ENCODE measurements around the gene GTF2A2.

The GTF2A2 gene

GRCh38 chr15:59687836-59688235, 30.5 kb upstream of the GTF2A2 start:
- Histone ChIP-seq H3K36me3 (replicated peaks) (peaks cover 14% of the 10 kb centered on the region), H3K27me3 (ENCODE audit: low read depth) (no peaks in the 10 kb centered on the region), H3K4me1 (no peaks in the 10 kb centered on the region; the same call in none of the 2 replicates), H3K4me3 (peak overlapping the region; percentile 96), H3K9me3 (no peaks in the 10 kb centered on the region)
- peak; percentile 18 to 19 for DNase-seq (ENCODE audit: low spot score in 2 of 2)
- in situ Hi-C loops (cut with MboI; ENCODE audit: low sequenced_read_pairs): no loop called here

GRCh38 chr15:59686389-59686788, 29.1 kb upstream of the GTF2A2 start:
- Histone ChIP-seq H3K4me1 (no peaks in the 10 kb centered on the region; the same call in none of the 2 replicates), H3K9me3 (no peaks in the 10 kb centered on the region), H3K36me3 (replicated peaks) (peaks cover 16% of the 10 kb centered on the region), H3K4me3 (no peak overlapping the region), H3K27me3 (ENCODE audit: low read depth) (no peaks in the 10 kb centered on the region)
- in situ Hi-C loops (cut with MboI; ENCODE audit: low sequenced_read_pairs): no loop called here
- DNase-seq (ENCODE audit: low spot score in 2 of 2): no peak

GRCh38 chr15:59685737-59686297, 28.5 kb upstream of the GTF2A2 start:
- H3K9me3 ChIP-seq: no peaks in the 10 kb centered on the region
- H3K4me3 ChIP-seq: no peak overlapping the region
- H3K27me3 ChIP-seq (ENCODE audit: low read depth): no peaks in the 10 kb centered on the region
- no peak for DNase-seq (ENCODE audit: low spot score in 2 of 2)
- H3K4me1 ChIP-seq: no peaks in the 10 kb centered on the region; the same call in none of the 2 replicates
- in situ Hi-C loops (cut with MboI; ENCODE audit: low sequenced_read_pairs): no loop called here
- H3K36me3 ChIP-seq (replicated peaks): peaks cover 20% of the 10 kb centered on the region

- H3K9me3 ChIP-seq: no peaks in the 10 kb centered on the region
- peaks cover 59% of the 10 kb centered on the region for H3K36me3 ChIP-seq (replicated peaks)
- no peak overlapping the region for H3K4me3 ChIP-seq
- no peak for DNase-seq (ENCODE audit: low spot score in 2 of 2)
- no peaks in the 10 kb centered on the region for H3K27me3 ChIP-seq (ENCODE audit: low read depth)
- no peaks in the 10 kb centered on the region for H3K4me1 ChIP-seq
- in situ Hi-C loops (cut with MboI; ENCODE audit: low sequenced_read_pairs): no loop called here
Observed at GRCh38 chr15:59680870-59681269, 23.6 kb upstream of the GTF2A2 start.

- in situ Hi-C loops (cut with MboI; ENCODE audit: low sequenced_read_pairs): no loop called here
- Histone ChIP-seq H3K36me3 (replicated peaks) (peaks cover 60% of the 10 kb centered on the region), H3K9me3 (no peaks in the 10 kb centered on the region), H3K4me1 (no peaks in the 10 kb centered on the region), H3K4me3 (no peak overlapping the region), H3K27me3 (ENCODE audit: low read depth) (no peaks in the 10 kb centered on the region)
- DNase-seq (ENCODE audit: low spot score in 2 of 2): no peak
Observed at GRCh38 chr15:59680346-59680745, 23.0 kb upstream of the GTF2A2 start.

GRCh38 chr15:59678620-59679019, 21.3 kb upstream of the GTF2A2 start:
- DNase-seq (ENCODE audit: low spot score in 2 of 2): no peak
- Histone ChIP-seq H3K36me3 (replicated peaks) (peaks cover 68% of the 10 kb centered on the region), H3K4me1 (no peaks in the 10 kb centered on the region), H3K4me3 (no peak overlapping the region), H3K9me3 (no peaks in the 10 kb centered on the region), H3K27me3 (ENCODE audit: low read depth) (no peaks in the 10 kb centered on the region)
- in situ Hi-C loops (cut with MboI; ENCODE audit: low sequenced_read_pairs): no loop called here

GRCh38 chr15:59678172-59678571, 20.9 kb upstream of the GTF2A2 start:
- Histone ChIP-seq H3K4me1 (no peaks in the 10 kb centered on the region), H3K27me3 (ENCODE audit: low read depth) (no peaks in the 10 kb centered on the region), H3K4me3 (no peak overlapping the region), H3K36me3 (replicated peaks) (peaks cover 73% of the 10 kb centered on the region), H3K9me3 (no peaks in the 10 kb centered on the region)
- DNase-seq (ENCODE audit: low spot score in 2 of 2): no peak
- in situ Hi-C loops (cut with MboI; ENCODE audit: low sequenced_read_pairs): no loop called here

- no peak overlapping the region for H3K4me3 ChIP-seq
- H3K4me1 ChIP-seq: no peaks in the 10 kb centered on the region
- no peaks in the 10 kb centered on the region for H3K9me3 ChIP-seq
- DNase-seq (ENCODE audit: low spot score in 2 of 2): no peak
- H3K27me3 ChIP-seq (ENCODE audit: low read depth): no peaks in the 10 kb centered on the region
- peaks cover 82% of the 10 kb centered on the region for H3K36me3 ChIP-seq (replicated peaks)
- in situ Hi-C loops (cut with MboI; ENCODE audit: low sequenced_read_pairs): no loop called here
Observed at GRCh38 chr15:59676565-59676964, 19.2 kb upstream of the GTF2A2 start.

- no peaks in the 10 kb centered on the region for H3K4me1 ChIP-seq
- no peak overlapping the region for H3K4me3 ChIP-seq
- H3K36me3 ChIP-seq (replicated peaks): peaks cover 71% of the 10 kb centered on the region
- no peaks in the 10 kb centered on the region for H3K27me3 ChIP-seq (ENCODE audit: low read depth)
- no peak for DNase-seq (ENCODE audit: low spot score in 2 of 2)
- in situ Hi-C loops (cut with MboI; ENCODE audit: low sequenced_read_pairs): no loop called here
- no peaks in the 10 kb centered on the region for H3K9me3 ChIP-seq
Observed at GRCh38 chr15:59674361-59674877, 17.1 kb upstream of the GTF2A2 start.

GRCh38 chr15:59668556-59668955, 11.2 kb upstream of the GTF2A2 start:
- no peaks in the 10 kb centered on the region for H3K9me3 ChIP-seq
- H3K27me3 ChIP-seq (ENCODE audit: low read depth): no peaks in the 10 kb centered on the region
- no peak overlapping the region for H3K4me3 ChIP-seq
- no peaks in the 10 kb centered on the region for H3K4me1 ChIP-seq
- DNase-seq (ENCODE audit: low spot score in 2 of 2): no peak
- in situ Hi-C loops (cut with MboI; ENCODE audit: low sequenced_read_pairs): no loop called here
- peaks cover 57% of the 10 kb centered on the region for H3K36me3 ChIP-seq (replicated peaks)

- Histone ChIP-seq H3K4me1 (peaks cover 3% of the 10 kb centered on the region; the same call in 1 of the 2 replicates), H3K9me3 (0 out of 2 replicates have a peak, but pooled peaks cover 3% of the 10 kb centered on the region), H3K36me3 (replicated peaks) (peaks cover 42% of the 10 kb centered on the region), H3K4me3 (no peak overlapping the region), H3K27me3 (ENCODE audit: low read depth) (no peaks in the 10 kb centered on the region)
- in situ Hi-C loops (cut with MboI; ENCODE audit: low sequenced_read_pairs): no loop called here
- no peak for DNase-seq (ENCODE audit: low spot score in 2 of 2)
Observed at GRCh38 chr15:59662260-59662659, 4.9 kb upstream of the GTF2A2 start.

GRCh38 chr15:59659366-59659765, 2.1 kb upstream of the GTF2A2 start:
- Histone ChIP-seq H3K36me3 (replicated peaks) (peaks cover 41% of the 10 kb centered on the region), H3K27me3 (ENCODE audit: low read depth) (no peaks in the 10 kb centered on the region)
- in situ Hi-C loops (cut with MboI; ENCODE audit: low sequenced_read_pairs): no loop called here

GRCh38 chr15:59657635-59658125, 365 bp upstream of the GTF2A2 start:
- peaks cover 4% of the 10 kb centered on the region; the same call in 1 of the 2 replicates for H3K9me3 ChIP-seq
- H3K27me3 ChIP-seq (ENCODE audit: low read depth): no peaks in the 10 kb centered on the region
- H3K36me3 ChIP-seq (replicated peaks): peaks cover 39% of the 10 kb centered on the region
- peaks cover 6% of the 10 kb centered on the region for H3K4me1 ChIP-seq
- in situ Hi-C loops (cut with MboI; ENCODE audit: low sequenced_read_pairs): no loop called here
- no peak for DNase-seq (ENCODE audit: low spot score in 2 of 2)
- peak overlapping the region; percentile 80 for H3K4me3 ChIP-seq

More at GRCh38 chr15:59659366-59659765, 2.1 kb upstream of the GTF2A2 start:
- Histone ChIP-seq H3K9me3 (0 out of 2 replicates have a peak, but pooled peaks cover 3% of the 10 kb centered on the region), H3K4me3 (no peak overlapping the region), H3K4me1 (peaks cover 6% of the 10 kb centered on the region)
- DNase-seq (ENCODE audit: low spot score in 2 of 2): no peak

- Histone ChIP-seq H3K27me3 (ENCODE audit: low read depth) (no peaks in the 10 kb centered on the region), H3K36me3 (replicated peaks) (peaks cover 52% of the 10 kb centered on the region), H3K9me3 (peaks cover 10% of the 10 kb centered on the region; the same call in 1 of the 2 replicates), H3K4me1 (peaks cover 6% of the 10 kb centered on the region), H3K4me3 (no peak overlapping the region)
- no peak for DNase-seq (ENCODE audit: low spot score in 2 of 2)
- in situ Hi-C loops (cut with MboI; ENCODE audit: low sequenced_read_pairs): no loop called here
Observed at GRCh38 chr15:59654046-59654445, 3.3 kb downstream of the GTF2A2 start.
